Transverse colon (tissue), 4 donors: ENCODE results near the gene CDH22. TPM values are rescaled to one million over a fixed set of nuclear protein-coding genes. Genes with fewer than 3 reads are reported as not detected.

Source experiments
- DNase-seq: peaks from one replicate; pipeline ENCODE4 v3.0.0-alpha.2; 2019
- H3K27ac ChIP-seq, 4 donors: fragments of 200-600 bp; sonication (generic); 2 replicates each; pipeline ENCODE4 v1.5.1; 2016 to 2018; ENCODE audit warnings: inconsistent platforms in 4 of 4
- H3K27me3 ChIP-seq: fragments of 200-600 bp; sonication (generic); 2 replicates; pipeline ENCODE4 v1.5.1; 2017; ENCODE audit warnings: inconsistent platforms
- H3K36me3 ChIP-seq, 4 donors: fragments of 200-600 bp; sonication (generic); 2 replicates each; pipeline ENCODE4 v1.5.1; 2017 to 2019; ENCODE audit warnings: inconsistent platforms in 4 of 4
- H3K4me1 ChIP-seq, 4 donors: fragments of 200-600 bp; sonication (generic); 2 replicates each; pipeline ENCODE4 v1.5.1; 2017 to 2020; ENCODE audit warnings: inconsistent platforms in 4 of 4
- H3K4me3 ChIP-seq, 4 donors: fragments of 200-600 bp; sonication (generic); 1 replicate in 1 of 4; 2 replicates in 3 of 4; pipeline versions ENCODE4 v1.5.1 to v1.6.1; 2017 to 2019; ENCODE audit warnings: inconsistent platforms in 4 of 4
- H3K9me3 ChIP-seq, 2 donors: fragments of 200-600 bp; sonication (generic); 2 replicates each; pipeline ENCODE4 v1.5.1; 2017 to 2019; ENCODE audit warnings: inconsistent platforms in 2 of 2
- CTCF ChIP-seq, 5 experiments: fragments of 200-600 bp in 3 of 5; fragments of 450-650 bp in 2 of 5; sonication (generic) in 3 of 5; IDR thresholded peaks; 1 replicate in 2 of 5; 2 replicates in 3 of 5; pipeline ENCODE4 v1.5.1; 2016 to 2017; ENCODE audit warnings: antibody characterized with exemption in 5 of 5, inconsistent platforms in 3 of 5, mild to moderate bottlenecking in 2 of 5, moderate library complexity in 1 of 5
- EP300 ChIP-seq: sonication (generic); formaldehyde crosslinking; IDR thresholded peaks from one replicate; pipeline ENCODE4 v1.6.1; 2017; ENCODE audit warnings: antibody characterized with exemption, low read depth
- POLR2A ChIP-seq: fragments of 450-650 bp; IDR thresholded peaks from one replicate; pipeline ENCODE4 v1.6.1; 2016; ENCODE audit warnings: antibody characterized with exemption, mild to moderate bottlenecking, moderate library complexity
- POLR2AphosphoS5 ChIP-seq, 3 donors: sonication (generic); formaldehyde crosslinking; IDR thresholded peaks; one replicate each; pipeline ENCODE4 v1.6.1; 2016; ENCODE audit warnings: antibody characterized with exemption in 3 of 3
- WGBS, 2 donors: methylation state at CpG; one replicate each; pipeline ENCODE4 v1.1.5; 2018; ENCODE audit warnings: low coverage in 1 of 2; 5-methylcytosine and 5-hydroxymethylcytosine counted together
- in situ Hi-C, 4 donors: fragments of 200-750 bp; cut with MboI; loops; one replicate each; pipeline versions ENCODE4 v1.15.0 to v1.15.1; 2017; ENCODE audit warnings: low sequenced_read_pairs in 3 of 4, low pct_ligation_motif_present in 1 of 4, low pct_unique_long_range_greater_than_20kb in 1 of 4
- intact Hi-C: fragments of 100-400 bp; cut with DNase I; formaldehyde crosslinking; loops from one replicate; pipeline ENCODE4 v1.15.1; 2023; ENCODE audit warnings: low total_unique reads
- total RNA-seq, 4 donors: library from RNA; depleted of rRNA; stranded (reverse); fragments of >200 nt; gene quantifications; one replicate each; pipeline ENCODE4 v1.1.0, GENCODE V29; 2016

CDH22 gene
- total RNA-seq, 4 donors from 2014 or later, result not detected

GRCh38 chr20:46167080-46167479 is 141.2 kb downstream of the CDH22 start:
- in situ Hi-C loops (loop anchor here in 1 of 4 donors (10.0 kb wide), 1 partner anchor 142 kb away; the partner anchor contains the start of gene SLC12A5), intact Hi-C loops (no loop called here)
- H3K36me3 ChIP-seq, result no peaks in the 10 kb centered on the region
- H3K27me3 ChIP-seq, result peaks cover 27% of the 10 kb centered on the region
- H3K4me1 ChIP-seq, result no peaks in the 10 kb centered on the region
- no peaks in the 10 kb centered on the region for H3K9me3 ChIP-seq
- no peak for DNase-seq
- no peak for TF ChIP-seq POLR2A
- TF ChIP-seq EP300, result no peak
- TF ChIP-seq POLR2AphosphoS5 (IDR thresholded peaks at IDR 0.05), result no peak
- TF ChIP-seq CTCF (IDR thresholded peaks at IDR 0.05), result no peak
- no peak overlapping the region for H3K27ac ChIP-seq
- H3K4me3 ChIP-seq, result no peak overlapping the region

DNA sequence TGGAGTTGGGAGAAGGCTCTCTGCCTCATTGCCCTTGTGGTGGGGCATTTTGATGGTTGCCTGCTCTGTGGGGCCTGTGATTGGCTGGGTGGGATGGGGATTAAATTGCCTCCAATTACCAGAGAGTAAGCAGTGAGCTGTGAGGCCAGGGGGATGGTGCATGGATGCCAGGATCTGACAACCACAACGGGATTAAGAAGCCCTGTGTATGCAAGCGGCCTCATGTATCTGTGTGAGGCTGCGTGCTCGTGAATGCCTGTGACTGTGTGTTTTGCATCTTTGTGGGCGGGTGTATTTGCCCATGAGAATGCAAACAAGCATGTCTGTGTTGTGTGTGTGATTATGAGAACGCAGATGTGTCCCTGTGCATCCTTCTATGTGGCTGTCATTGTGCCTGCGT is 144.0 kb downstream of the CDH22 start:
- DNase-seq, result no peak
- no peak for TF ChIP-seq POLR2A
- no peak for TF ChIP-seq POLR2AphosphoS5 (IDR thresholded peaks at IDR 0.05)
- TF ChIP-seq EP300, result no peak
- no peak for TF ChIP-seq CTCF (IDR thresholded peaks at IDR 0.05)
- in situ Hi-C loops, result loop anchor here in 1 of 4 donors (10.0 kb wide), 1 partner anchor 139 kb away; the partner anchor contains the start of gene SLC12A5
- H3K27me3 ChIP-seq, result peaks cover 32% of the 10 kb centered on the region
- no peak overlapping the region for H3K4me3 ChIP-seq
- intact Hi-C loops, result no loop called here
- no peaks in the 10 kb centered on the region for H3K9me3 ChIP-seq
- H3K36me3 ChIP-seq, result no peaks in the 10 kb centered on the region
- no peaks in the 10 kb centered on the region for H3K4me1 ChIP-seq
- no peak overlapping the region for H3K27ac ChIP-seq
- WGBS, 2 donors, result 51% methylated on average over 7 of the region's 7 CpGs; no CpG with 5 or more reads in 1 of the 2 donors

DNA sequence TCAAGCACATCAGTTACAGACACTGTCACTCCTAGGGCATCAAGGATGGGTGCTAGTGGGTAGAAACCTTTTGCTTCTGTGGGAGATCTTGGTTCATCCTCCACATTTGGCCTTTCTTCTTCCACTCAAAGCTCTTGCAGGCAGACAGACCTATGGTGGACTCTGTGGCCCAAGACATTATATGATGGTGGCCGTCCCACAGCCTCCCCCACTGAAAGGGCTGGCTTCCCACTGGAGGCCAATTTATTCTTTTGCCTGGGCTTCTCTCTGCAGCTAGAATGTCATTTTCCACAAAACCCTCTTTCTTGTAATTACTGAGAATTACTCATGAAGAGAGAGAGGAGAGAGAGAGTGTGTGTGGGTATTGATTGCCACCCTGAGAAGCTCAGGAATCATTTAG is 146.4 kb downstream of the CDH22 start:
- no peak overlapping the region for H3K27ac ChIP-seq
- H3K36me3 ChIP-seq, result no peaks in the 10 kb centered on the region
- in situ Hi-C loops (loop anchor here in 1 of 4 donors (10.0 kb wide), 1 partner anchor 137 kb away; the partner anchor contains the start of gene SLC12A5), intact Hi-C loops (no loop called here)
- no peak for DNase-seq
- no peaks in the 10 kb centered on the region for H3K4me1 ChIP-seq
- no peak overlapping the region for H3K4me3 ChIP-seq
- 88% methylated on average over 1 of the region's 1 CpG; no CpG with 5 or more reads in 1 of the 2 donors for WGBS, 2 donors
- H3K27me3 ChIP-seq, result peaks cover 29% of the 10 kb centered on the region
- H3K9me3 ChIP-seq, result no peaks in the 10 kb centered on the region
- TF ChIP-seq EP300, result no peak
- TF ChIP-seq POLR2AphosphoS5 (IDR thresholded peaks at IDR 0.05), result no peak
- no peak for TF ChIP-seq CTCF (IDR thresholded peaks at IDR 0.05)
- no peak for TF ChIP-seq POLR2A

GRCh38 chr20:46160661-46161060 is 147.6 kb downstream of the CDH22 start:
- DNase-seq, result no peak
- intact Hi-C loops (no loop called here), in situ Hi-C loops (loop anchor here in 1 of 4 donors (10.0 kb wide), 1 partner anchor 136 kb away; the partner anchor contains the start of gene SLC12A5)
- H3K4me1 ChIP-seq, result no peaks in the 10 kb centered on the region
- H3K4me3 ChIP-seq, result no peak overlapping the region
- H3K27me3 ChIP-seq, result peaks cover 19% of the 10 kb centered on the region
- H3K27ac ChIP-seq, result no peak overlapping the region
- TF ChIP-seq EP300 (no peak), CTCF (IDR thresholded peaks at IDR 0.05) (no peak), POLR2AphosphoS5 (IDR thresholded peaks at IDR 0.05) (no peak), POLR2A (no peak)
- H3K36me3 ChIP-seq, result no peaks in the 10 kb centered on the region
- 55% methylated on average over 5 of the region's 5 CpGs; no CpG with 5 or more reads in 1 of the 2 donors for WGBS, 2 donors
- H3K9me3 ChIP-seq, result no peaks in the 10 kb centered on the region
